ENCODE results near the gene BTLA. TPM values are rescaled to one million over a fixed set of nuclear protein-coding genes. Genes with fewer than 3 reads are reported as not detected.
"Not testable (repeated sequence)": the region's sequence is repeated elsewhere in the genome, so short reads cannot be mapped to it uniquely, and the experiment has no call there.

BTLA gene
- total RNA-seq, 4 donors from 2014 or later, result 2.9 TPM; not detected in 3

- Histone ChIP-seq H3K27ac (no peak overlapping the region), H3K27me3 (no peaks in the 10 kb centered on the region), H3K36me3 (peaks cover 8% of the 10 kb centered on the region), H3K4me1 (no peaks in the 10 kb centered on the region), H3K4me3 (no peak overlapping the region), H3K9me3 (no peaks in the 10 kb centered on the region)
- TF ChIP-seq CTCF (IDR thresholded peaks at IDR 0.05) (peak; percentile 44 to 65), EP300 (IDR thresholded peaks at IDR 0.05) (no peak)
- WGBS, result 90% methylated on average over 2 of the region's 2 CpGs
- no peak for DNase-seq (ENCODE audit: low spot score in 2 of 2)
Observed at GRCh38 chr3:112519424-112520001, 20.2 kb upstream of the BTLA start.

GRCh38 chr3:112518970-112519369 lies 19.7 kb upstream of the BTLA start:
- not testable (repeated sequence) for H3K4me3 ChIP-seq; H3K4me1 ChIP-seq; H3K36me3 ChIP-seq; H3K27me3 ChIP-seq; H3K9me3 ChIP-seq; H3K27ac ChIP-seq; DNase-seq (ENCODE audit: low spot score in 2 of 2)
- 67% methylated on average over 3 of the region's 3 CpGs for WGBS

- Histone ChIP-seq H3K27me3 (no peaks in the 10 kb centered on the region), H3K27ac (no peak overlapping the region), H3K9me3 (no peaks in the 10 kb centered on the region), H3K36me3 (no peaks in the 10 kb centered on the region), H3K4me3 (no peak overlapping the region), H3K4me1 (no peaks in the 10 kb centered on the region)
- WGBS, result 63% methylated on average over 2 of the region's 2 CpGs
- TF ChIP-seq CTCF (IDR thresholded peaks at IDR 0.05) (no peak), POLR2A (IDR thresholded peaks at IDR 0.05) (no peak), EP300 (IDR thresholded peaks at IDR 0.05) (no peak), POLR2AphosphoS5 (IDR thresholded peaks at IDR 0.05) (no peak)
- DNase-seq (ENCODE audit: low spot score in 2 of 2), result no peak
Observed at GRCh38 chr3:112514527-112515128, 15.4 kb upstream of the BTLA start.

- no peaks in the 10 kb centered on the region for H3K4me1 ChIP-seq
- no peak for DNase-seq (ENCODE audit: low spot score in 2 of 2)
- no peak overlapping the region for H3K4me3 ChIP-seq
- H3K9me3 ChIP-seq, result no peaks in the 10 kb centered on the region
- TF ChIP-seq EP300 (IDR thresholded peaks at IDR 0.05) (no peak), CTCF (IDR thresholded peaks at IDR 0.05) (no peak), POLR2AphosphoS5 (IDR thresholded peaks at IDR 0.05) (no peak), POLR2A (IDR thresholded peaks at IDR 0.05) (no peak)
- no peak overlapping the region for H3K27ac ChIP-seq
- H3K27me3 ChIP-seq, result no peaks in the 10 kb centered on the region
- no peaks in the 10 kb centered on the region for H3K36me3 ChIP-seq
Observed at GRCh38 chr3:112512320-112512719, 13.0 kb upstream of the BTLA start.

- TF ChIP-seq EP300 (IDR thresholded peaks at IDR 0.05) (no peak), POLR2AphosphoS5 (IDR thresholded peaks at IDR 0.05) (no peak), POLR2A (IDR thresholded peaks at IDR 0.05) (no peak), CTCF (IDR thresholded peaks at IDR 0.05) (no peak)
- Histone ChIP-seq H3K27me3 (no peaks in the 10 kb centered on the region), H3K36me3 (no peaks in the 10 kb centered on the region), H3K9me3 (no peaks in the 10 kb centered on the region), H3K4me3 (no peak overlapping the region), H3K27ac (no peak overlapping the region), H3K4me1 (no peaks in the 10 kb centered on the region)
- DNase-seq (ENCODE audit: low spot score in 2 of 2), result no peak
Observed at GRCh38 chr3:112508860-112509259, 9.6 kb upstream of the BTLA start.

- Histone ChIP-seq H3K4me3 (no peak overlapping the region), H3K9me3 (no peaks in the 10 kb centered on the region), H3K36me3 (no peaks in the 10 kb centered on the region), H3K4me1 (no peaks in the 10 kb centered on the region), H3K27me3 (no peaks in the 10 kb centered on the region), H3K27ac (no peak overlapping the region)
- WGBS, result 78% methylated on average over 2 of the region's 2 CpGs
- no peak for TF ChIP-seq POLR2A (IDR thresholded peaks at IDR 0.05)
- TF ChIP-seq POLR2AphosphoS5 (IDR thresholded peaks at IDR 0.05), result no peak
- no peak for TF ChIP-seq CTCF (IDR thresholded peaks at IDR 0.05)
- TF ChIP-seq EP300 (IDR thresholded peaks at IDR 0.05), result no peak
- DNase-seq (ENCODE audit: low spot score in 2 of 2), result no peak
Observed at GRCh38 chr3:112508261-112508660, 9.0 kb upstream of the BTLA start.

Data from suprapubic skin (tissue), 4 donors.